ENCODE results near the gene PPFIBP1.
A peak's percentile ranks its signal among the peaks of the same experiment; 100 is the strongest.
"Not testable (repeated sequence)": the region's sequence is repeated elsewhere in the genome, so short reads cannot be mapped to it uniquely, and the experiment has no call there.

The PPFIBP1 gene

GRCh38 chr12:27631365-27631764, 107.4 kb downstream of the PPFIBP1 start:
- no peak for DNase-seq

GRCh38 chr12:27631813-27632491, 107.9 kb downstream of the PPFIBP1 start:
- DNase-seq = no peak

GRCh38 chr12:27635349-27635972, 111.5 kb downstream of the PPFIBP1 start:
- peak; percentile 76 for DNase-seq

DNA sequence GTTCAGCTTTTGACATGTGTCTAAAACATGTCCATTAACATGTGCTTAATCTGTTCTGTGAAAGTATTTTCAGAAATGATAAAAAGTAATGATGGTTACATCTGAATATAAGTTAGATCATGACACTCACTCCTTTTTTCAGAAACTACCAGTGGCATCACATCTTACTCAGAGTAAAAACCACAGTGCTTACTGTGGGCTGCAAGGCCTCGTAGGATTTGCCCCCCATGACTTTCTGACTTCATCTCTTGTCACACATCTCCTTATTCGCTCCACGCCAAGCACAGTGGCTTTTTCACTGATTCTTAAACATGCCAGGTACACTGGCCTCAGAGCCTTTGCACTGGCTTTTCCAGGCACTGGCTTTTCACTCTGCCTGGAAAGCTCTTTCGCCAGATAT, 112.6 kb downstream of the PPFIBP1 start:
- not testable (repeated sequence) for DNase-seq

GRCh38 chr12:27637524-27637923, 113.5 kb downstream of the PPFIBP1 start:
- no peak for DNase-seq

GRCh38 chr12:27639265-27639664, 115.3 kb downstream of the PPFIBP1 start:
- no peak for DNase-seq

GRCh38 chr12:27640566-27641200, 116.7 kb downstream of the PPFIBP1 start:
- not testable (repeated sequence) for DNase-seq

DNA sequence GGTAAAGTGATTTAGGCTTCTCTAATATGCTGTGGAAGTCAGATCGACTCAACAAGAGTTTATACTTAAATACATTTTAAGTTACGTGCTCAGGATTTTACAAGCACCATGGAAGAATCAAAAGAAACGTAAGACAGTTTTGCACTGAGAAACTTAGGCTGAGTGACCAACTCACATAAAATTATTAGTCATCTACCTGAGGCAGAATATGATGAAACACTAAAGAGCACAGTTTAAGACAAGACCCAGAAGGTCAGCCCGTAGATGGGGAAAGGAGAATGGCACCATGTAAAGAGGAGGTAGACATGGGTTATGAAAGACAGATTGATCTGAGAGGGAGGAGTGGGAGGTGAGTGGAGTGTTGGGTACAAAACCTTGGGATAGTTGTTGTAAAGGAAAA, 118.4 kb downstream of the PPFIBP1 start:
- not testable (repeated sequence) for DNase-seq

DNA sequence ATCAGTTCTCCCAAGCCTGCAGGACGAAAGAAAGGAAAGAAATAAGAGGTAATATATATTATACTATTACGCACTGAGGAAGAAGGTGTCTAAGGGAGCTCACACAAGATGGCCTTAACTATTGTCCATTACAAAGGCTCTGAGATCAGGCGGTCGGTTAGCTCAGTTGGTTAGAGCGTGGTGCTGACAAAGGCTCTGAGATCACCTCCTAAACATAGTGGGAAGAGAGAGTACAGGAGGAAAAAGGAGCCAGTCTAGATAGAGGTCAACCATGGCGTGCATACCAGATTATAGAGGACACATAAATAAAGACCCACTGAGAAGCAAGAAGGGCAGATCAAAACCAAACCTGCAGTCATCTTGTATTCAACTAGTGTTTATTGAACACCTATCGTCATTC, 118.9 kb downstream of the PPFIBP1 start:
- DNase-seq = not testable (repeated sequence)

- DNase-seq = no peak
These were observed 120.3 kb downstream of the PPFIBP1 start for GRCh38 chr12:27644158-27644845.

DNA sequence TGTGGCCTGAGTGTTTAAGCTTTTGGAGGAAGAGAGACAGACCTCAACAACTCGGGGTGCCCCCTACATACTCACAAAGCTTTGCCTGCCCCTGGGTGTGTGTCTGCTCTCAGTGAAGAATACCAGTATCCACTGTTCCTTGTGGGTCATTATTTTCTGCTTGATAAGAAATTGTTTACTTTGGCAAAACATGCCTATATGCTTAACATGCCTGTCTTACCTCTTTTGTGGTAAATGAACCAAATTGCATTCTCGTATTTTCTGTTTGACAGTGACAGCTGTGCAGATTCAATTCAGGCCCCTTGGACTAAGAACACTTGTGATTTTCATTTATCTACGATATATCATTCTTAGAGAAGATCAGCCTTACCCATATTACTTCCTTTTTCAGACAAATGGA, 121.7 kb downstream of the PPFIBP1 start:
- DNase-seq = no peak

- DNase-seq = no peak
These were observed 122.1 kb downstream of the PPFIBP1 start for GRCh38 chr12:27646149-27646548.

GRCh38 chr12:27650011-27650410, 126.0 kb downstream of the PPFIBP1 start:
- DNase-seq = no peak

DNA sequence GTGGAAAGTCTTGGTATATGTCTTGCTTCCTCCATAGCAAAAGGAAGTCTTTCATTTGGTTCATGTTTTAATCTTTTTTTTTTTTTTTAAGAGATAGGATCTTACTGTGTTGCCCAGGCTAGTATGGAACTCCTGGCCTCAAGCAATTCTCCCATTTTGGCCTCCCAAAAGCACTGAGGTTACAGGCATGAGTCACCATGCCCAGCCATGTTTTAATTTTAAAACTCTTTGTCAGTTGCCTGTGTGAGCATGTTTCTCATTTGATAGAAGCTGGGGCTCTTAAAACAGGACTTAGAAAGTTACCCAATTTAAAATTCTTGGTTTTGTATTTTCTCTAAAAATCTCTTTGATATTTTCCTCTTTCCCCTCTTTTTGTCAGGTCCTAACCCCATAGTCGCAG, 127.2 kb downstream of the PPFIBP1 start:
- DNase-seq = no peak

DNA sequence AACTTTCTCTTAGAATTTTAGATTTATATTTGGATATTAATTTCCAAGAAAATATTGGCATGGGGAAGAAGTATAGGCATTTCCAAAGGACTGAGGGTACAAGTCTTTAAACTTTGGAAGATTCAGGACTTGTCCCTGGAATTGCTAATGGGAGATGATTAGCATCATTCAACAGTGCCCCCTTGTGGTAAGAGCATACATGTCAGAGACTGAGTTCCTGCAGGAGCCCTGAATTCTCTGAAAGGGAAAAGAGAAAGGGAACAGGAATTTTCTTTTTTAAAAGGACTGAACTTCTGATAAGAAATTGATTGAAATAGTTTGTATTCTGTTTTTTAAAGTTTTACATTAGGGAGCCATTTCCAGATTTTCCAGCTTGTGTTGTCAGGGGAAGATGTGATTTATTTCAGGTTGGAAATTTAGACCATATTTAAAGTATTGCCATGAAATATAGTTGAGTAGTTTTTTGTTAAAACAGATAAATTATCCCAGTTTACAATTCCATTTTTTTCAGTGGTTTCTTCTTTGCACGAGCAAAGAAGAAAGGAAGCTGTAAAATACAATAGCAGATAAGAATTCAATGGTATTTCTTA, 128.3 kb downstream of the PPFIBP1 start:
- peak; percentile 86 for DNase-seq

DNA sequence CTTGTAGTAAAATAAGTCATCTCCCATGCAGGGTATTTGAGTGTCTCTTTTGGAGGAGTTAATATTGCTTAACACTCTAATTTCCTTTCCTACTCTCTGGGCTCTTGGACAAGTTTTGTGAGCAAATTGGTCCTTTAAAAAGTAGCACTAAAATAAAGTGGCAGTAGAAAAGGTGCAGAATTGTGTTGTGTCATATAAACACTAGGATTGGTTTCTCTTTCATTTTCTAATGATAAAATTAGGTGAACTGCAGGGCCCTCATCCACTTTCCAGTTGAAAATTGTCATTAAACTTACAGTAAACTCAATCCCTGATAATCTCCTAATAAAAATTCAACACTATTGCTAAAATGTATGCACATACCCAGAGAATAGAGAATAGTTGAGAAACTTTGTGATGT, 129.7 kb downstream of the PPFIBP1 start:
- DNase-seq = no peak

- not testable (repeated sequence) for DNase-seq
These were observed 131.5 kb downstream of the PPFIBP1 start for GRCh38 chr12:27655476-27655875.

DNA sequence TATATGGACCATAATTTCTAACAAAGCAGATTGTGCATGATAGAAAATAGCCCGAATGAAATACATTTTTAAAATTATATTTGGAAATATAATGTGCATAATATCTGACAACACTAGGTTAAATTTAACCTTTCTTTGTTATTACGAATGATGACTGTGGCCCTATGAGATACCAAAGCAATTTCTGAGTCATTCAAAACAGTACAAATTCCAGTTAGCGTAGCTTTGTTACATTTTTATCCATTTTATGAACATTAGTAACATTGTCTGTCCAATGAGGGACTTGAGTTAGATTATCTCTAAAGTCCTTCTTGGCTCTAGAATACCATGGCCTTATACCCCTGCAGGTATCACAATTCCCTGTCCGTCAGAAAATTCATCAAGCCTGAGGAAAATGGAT, 133.3 kb downstream of the PPFIBP1 start:
- DNase-seq = no peak

GRCh38 chr12:27665704-27666103, 141.7 kb downstream of the PPFIBP1 start:
- DNase-seq = no peak

GRCh38 chr12:27666510-27666909, 142.5 kb downstream of the PPFIBP1 start:
- no peak for DNase-seq

DNA sequence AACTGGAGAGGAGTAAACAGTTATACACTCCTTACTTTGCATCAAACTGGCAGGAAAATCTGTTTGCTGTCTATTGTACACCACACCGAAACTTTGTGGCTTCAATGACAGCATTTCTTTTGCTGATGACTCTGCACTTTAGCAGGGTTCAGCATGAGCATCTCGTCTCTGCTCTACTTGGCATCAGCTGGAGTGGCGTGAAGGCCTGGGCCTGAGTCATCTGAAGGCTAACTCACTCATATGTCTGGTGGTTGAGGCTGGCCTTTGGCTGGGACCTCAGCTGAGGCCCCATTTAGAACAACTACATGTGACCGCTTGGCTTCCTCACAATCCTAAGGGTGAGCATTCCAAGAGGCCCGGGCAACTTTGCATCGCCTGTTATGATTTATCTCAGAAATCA, 143.5 kb downstream of the PPFIBP1 start:
- no peak for DNase-seq

DNA sequence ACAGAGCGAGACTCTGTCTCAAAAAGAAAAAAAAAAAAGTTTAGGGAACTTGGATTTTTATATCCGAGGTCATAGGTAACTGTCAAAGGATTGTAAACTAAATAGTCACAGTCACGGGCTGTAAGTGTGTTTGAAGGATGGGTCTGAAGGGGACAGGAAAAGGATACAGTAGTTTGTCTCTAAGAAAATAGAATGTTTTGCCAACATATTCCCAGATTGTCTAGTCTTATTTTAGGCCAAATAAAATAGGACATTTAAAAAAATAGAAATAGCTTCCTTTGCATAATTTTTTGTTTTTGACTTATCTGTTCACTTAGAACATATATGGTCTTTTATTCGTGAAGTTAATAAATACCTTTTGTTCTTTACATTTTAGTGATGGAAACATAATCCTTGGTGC, 148.0 kb downstream of the PPFIBP1 start:
- no peak for DNase-seq

GRCh38 chr12:27672643-27673042, 148.6 kb downstream of the PPFIBP1 start:
- no peak for DNase-seq
